Measurements from ENCODE around the gene INAVA.
"Not testable (repeated sequence)": the region's sequence is repeated elsewhere in the genome, so short reads cannot be mapped to it uniquely, and the experiment has no call there.

The INAVA gene

GRCh38 chr1:200899954-200900867, 5.5 kb downstream of the INAVA start:
- no peak for DNase-seq

GRCh38 chr1:200900877-200901276, 6.2 kb downstream of the INAVA start:
- no peak for DNase-seq

DNA sequence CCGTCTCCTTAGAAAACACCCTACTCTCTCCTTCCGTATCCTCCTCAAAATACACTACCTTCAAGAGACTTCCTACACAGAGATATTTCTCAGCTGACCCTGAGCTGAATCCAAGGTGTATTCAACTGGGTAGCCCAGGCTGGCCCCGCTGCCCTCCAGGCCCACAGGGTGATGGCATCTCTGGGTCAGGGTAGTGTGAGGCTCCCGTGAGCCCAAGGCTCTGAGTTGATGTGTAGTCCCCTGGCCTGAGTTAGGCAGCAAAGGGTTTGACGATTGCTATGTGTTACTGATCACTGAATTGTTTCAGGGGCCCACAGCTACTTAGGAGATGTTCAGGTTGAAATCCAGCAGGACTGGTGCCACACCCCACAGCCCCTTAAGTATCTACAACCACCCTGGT, 6.7 kb downstream of the INAVA start:
- DNase-seq = no peak

DNA sequence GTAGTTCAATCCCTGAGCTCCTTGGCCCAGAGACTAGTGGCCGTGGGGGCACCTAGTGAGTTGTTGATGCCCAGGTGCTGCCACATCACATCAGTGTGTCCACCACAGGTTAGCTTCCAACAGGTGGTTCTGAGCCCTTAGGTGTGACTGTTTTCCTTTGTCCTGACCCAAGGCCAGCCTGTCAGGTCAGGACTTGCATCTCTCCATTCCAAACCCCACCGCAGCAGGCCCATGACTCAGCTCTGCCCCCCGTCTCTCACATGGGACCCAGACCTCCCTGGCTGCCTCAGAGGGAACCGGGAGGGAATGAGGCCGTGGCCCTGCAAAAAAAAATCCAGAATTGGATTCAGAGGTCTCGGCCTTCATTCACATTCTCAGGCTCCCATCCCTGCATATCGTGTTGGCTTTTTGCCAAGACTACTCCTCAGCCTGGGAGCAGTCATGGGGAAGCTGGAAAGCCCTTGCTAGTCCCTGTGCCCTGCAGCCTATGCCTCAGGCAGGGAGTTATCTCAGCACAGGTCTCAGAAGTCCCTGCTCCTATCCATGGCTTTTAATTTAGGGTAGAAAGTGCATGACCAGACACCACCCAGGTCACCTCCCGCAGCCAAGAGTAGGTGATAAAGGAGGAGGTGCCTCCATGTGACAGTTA, 7.2 kb downstream of the INAVA start:
- no peak for DNase-seq

GRCh38 chr1:200903793-200904192, 9.1 kb downstream of the INAVA start:
- no peak for DNase-seq

GRCh38 chr1:200904772-200905171, 10.1 kb downstream of the INAVA start:
- no peak for DNase-seq

DNA sequence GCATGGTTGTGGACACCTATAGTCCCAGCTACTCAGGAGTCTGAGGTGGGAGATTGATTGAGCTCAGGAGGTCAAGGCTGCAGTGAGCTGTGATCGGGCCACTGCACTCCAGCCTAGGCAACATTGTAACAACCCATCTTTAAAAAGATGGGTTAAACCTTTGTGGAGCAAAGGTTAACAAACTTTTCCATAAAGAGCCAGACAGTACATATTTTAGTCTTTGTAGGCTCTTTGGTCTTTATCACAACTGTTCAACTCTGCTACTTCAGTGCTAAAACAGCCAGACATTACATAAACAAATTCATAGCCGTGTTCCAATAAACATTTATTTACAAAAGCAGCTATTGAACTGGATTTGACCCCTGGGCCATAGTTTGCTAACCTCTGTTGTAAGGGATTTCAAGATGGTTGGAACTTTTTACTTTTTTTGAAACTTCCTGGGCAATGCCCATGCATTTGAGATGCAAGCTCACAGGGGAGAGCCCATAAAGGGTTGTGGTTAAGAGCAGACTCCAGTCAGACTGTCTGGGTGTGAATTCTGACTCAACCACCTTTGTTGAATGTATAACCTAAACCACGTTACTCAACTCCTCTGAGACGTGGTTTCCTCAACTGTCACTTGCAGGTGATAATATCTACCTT, 10.8 kb downstream of the INAVA start:
- DNase-seq = no peak

GRCh38 chr1:200906491-200906890, 11.8 kb downstream of the INAVA start:
- no peak for DNase-seq

DNA sequence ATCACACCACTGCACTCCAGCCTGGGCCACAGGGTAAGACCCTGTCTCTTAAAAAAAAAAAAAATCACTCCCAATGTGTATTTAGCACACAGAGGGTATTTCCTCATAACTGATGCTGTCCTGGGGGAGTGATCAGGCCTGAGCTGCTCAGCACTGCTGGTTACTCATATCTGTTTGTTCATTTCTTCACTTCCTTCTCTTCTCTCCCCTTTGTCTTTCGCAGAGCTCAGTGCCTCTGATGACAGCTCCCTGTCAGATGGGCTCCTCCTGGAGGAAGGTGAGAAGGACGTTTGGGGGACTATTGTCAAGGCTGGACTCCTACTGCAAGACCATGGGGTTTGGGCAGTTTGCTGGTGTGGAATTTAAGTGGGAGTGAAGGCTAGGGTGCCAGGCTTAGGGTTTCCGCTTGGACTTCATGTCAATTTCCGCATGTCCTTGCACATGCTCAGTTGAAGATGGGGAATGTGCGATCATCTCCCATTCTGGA, 13.0 kb downstream of the INAVA start:
- DNase-seq = peak; percentile 55 to 74

DNA sequence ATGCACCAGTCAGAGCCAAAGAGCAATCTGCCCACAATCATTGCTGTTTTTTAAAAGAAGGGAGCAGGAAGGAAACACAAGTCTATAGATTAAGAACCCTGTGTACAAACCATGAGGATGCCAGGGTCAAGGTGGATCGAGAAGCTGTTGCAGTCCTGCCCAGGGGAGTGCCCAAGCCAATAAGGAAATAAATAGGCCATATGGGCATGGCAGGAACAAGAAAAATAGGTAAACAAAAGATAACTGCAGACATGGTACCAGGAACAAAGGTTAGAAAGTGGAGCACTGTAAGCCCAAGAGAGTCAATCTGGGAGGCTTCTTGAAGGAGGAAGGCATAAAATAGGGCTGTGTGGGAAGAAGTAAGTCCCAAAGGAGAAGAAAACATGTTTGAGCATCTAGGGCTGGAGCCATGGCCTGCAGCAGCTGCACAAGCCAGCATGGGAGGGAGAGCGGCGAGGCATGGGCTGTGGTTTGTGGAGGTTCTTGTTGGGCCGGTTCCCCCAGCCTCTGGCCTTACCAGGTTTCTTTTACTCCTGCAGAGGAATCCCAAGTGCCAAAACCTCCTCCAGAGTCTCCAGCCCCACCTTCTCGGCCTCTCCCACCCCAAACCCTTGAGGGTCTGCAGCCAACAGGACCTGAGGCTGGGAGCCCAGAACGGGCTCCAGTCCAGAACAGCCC, 13.6 kb downstream of the INAVA start:
- no peak for DNase-seq

DNA sequence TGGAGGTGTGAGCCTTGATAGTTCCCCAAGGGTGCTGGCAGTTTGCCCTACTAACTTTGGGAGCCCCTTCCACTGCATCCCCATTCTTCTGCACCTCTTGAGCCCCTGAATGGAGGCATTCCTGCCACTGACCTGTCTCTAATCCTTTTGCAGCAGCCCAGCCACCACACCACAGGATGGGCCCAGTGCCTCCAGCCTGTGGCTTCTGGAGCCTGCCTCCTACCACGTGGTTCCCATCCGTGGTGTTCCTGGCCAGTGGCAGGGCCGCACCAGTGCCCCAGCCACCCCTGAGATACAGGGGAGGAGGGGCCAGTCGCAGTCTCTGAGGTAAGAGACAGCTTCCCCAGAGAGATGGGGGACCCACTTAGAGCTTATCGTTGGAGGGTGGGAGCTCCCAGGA, 14.4 kb downstream of the INAVA start:
- DNase-seq = no peak

- DNase-seq = no peak
These were observed 15.1 kb downstream of the INAVA start for GRCh38 chr1:200909757-200910239.

- no peak for DNase-seq
These were observed 16.7 kb downstream of the INAVA start for GRCh38 chr1:200911361-200911760.

DNA sequence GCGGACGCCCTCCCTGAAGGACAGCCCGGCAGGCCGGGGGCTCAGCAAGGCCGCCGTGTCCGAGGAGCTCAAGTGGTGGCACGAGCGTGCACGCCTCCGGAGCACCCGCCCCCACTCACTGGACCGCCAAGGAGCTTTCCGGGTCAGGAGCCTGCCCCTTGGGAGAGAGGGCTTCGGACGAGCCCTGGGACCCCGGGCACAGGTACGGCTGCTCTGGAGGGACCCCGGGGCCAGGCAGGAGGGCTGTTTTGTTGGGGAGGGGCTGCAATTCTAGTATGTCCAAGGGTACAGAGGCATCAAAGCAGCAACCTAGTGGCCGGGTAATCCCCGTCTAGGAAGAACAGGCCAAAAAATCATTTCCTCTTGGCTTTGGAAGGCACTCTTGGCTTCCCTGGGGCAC, 17.2 kb downstream of the INAVA start:
- DNase-seq = not testable (repeated sequence)

DNA sequence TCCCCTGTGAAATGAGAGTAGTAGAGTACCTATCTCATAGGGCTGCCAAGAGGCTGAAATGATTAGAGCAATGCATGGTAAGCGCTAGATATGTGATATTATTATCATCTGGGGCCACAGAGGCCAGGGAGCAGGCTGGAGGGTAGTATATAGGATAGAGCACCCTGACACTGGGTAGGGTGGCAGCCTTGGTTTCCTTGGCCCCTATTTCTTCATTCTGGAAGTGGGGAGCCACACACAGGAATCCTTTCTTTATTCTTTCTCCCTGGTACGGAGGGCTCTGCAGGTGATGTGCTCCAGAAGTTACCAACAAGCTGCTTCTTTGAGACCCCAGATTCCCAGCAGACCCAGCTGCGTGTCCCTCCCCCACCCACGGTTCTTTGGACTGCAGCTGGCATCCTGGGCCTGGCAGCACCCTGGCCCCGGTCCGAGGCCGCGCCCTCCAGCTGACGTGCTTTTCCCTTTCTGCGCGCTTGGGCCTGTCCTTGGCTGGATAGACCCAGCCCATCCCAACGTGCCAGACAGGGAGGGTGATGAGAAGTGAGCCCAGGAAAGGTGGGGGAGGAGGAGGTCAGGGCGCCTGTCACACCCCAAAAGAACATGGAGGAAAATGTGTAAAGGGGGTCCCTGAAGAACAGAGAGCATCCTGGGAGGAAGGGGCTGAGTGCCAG, 18.2 kb downstream of the INAVA start:
- no peak for DNase-seq

DNA sequence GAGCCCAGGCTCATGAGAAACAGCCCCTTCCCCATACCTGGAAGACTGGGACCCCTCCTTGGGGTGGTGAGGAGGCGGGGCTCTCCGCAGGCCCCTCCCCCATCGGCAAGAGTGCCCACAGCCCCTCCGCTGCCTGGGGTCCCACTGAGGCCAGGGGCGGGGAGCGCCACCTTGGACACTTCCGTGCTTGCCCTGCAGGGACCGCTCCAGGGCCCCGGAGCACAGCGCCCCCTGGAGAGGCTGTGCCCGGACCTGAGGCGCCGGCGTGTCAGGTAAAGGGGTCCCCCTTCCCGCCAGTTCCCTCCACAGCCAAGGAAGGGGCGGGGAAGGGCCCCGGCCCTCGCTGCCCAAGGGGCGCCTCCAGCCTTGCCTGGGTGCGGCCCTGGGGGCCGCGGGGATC, 21.5 kb downstream of the INAVA start:
- DNase-seq = no peak

DNA sequence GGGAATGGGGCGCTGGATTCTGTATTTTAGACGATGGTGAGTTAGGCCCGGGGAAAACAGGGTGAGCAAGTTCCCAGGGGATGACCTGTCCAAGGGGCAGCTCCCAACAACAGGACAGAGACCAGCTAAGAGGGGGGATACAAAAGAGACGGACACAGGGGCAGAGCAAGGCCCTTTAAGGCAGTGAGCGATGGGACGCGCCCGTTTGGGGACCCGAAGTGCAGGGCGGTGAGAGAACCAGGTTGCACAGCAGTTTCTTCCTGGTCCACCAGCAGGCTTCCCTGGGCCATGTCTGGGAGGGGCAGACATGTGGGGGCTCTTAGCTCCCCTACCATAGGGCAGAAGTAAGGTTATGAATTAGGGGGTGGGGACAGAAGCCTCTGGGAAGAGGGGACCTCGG, 22.0 kb downstream of the INAVA start:
- no peak for DNase-seq

DNA sequence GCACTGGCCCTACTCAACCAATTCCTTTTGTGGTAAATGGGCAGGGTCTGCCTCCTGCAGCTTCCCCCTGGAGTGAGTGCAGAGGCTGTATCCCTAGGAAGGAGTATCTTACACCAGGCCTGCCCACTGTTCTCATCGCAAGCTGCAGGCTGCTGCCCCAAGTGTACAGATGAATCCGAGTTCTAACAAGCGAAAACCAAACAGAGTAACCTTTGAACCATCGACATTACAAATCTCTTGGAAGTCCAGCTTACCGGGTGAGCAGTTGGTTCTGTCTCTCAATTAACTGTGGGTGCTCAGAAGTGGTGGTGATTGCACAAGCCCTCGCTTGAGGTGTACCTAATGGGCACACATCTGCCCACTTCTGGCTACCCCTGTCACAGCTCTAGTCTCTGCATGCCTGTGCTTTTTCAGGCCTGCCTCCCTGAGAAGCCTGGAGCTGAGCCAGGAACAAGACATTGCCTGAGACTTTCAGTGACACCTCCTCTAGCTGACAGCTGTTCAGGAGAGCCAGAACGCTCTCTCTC, 22.7 kb downstream of the INAVA start:
- DNase-seq = no peak

DNA sequence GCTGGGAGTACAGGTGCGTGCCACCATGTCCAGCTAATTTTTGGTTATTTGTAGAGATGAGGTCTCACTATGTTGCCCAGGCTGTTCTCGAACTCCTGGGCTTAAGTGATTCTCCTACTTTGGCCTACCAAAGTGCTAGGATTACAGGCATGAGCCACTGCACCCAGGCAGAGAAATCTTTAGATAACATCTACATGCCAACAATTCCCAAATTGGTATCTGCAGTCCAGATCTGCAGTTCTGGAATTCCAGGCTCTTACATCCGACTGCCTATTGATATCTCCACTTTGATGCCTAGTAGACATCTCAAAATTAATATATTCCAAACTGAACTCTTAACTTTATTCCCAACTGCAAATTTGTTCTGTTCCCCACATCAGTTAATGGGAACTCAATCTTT, 23.3 kb downstream of the INAVA start:
- no peak for DNase-seq

GRCh38 chr1:200919386-200919785, 24.7 kb downstream of the INAVA start:
- no peak for DNase-seq

GRCh38 chr1:200921571-200922110, 26.9 kb downstream of the INAVA start:
- DNase-seq = no peak

GRCh38 chr1:200922406-200922805, 27.7 kb downstream of the INAVA start:
- DNase-seq = no peak

All from inflammatory macrophage treated with lipopolysaccharide for 1 hour (primary cell).